SKM-1 (cell line): Measurements from ENCODE around the gene CLK4.

Source experiments
- DNase-seq: peaks from one replicate; lab custom pipeline; 2025; ENCODE audit not compliant: unreplicated experiment; lab: John Stamatoyannopoulos, UW

CLK4 gene

DNA sequence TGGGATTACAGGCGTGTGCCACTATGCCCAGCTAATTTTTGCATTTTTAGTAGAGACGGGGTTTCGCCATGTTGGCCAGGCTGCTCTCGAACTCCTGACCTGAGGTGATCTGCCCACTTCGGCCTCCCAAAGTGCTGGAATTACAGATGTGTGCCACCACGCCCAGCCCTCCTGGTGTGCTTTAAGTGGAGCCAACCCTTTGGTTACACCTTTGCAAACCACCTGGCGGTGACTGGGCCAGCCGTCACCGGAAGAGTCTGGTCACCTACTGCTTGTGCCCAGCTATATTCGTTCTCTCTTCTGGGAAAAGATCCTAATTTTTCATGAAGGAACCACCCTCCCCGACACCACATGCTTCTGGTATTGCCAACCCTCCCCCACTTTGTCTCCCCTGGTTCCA, 72.5 kb downstream of the CLK4 start:
- DNase-seq: no peak

GRCh38 chr5:178553517-178553916, 73.3 kb downstream of the CLK4 start:
- no peak for DNase-seq
